SK-N-SH treated with all-trans-retinoic acid at 6 μM for 48 hours (cell line): ENCODE data around the gene PLA2G4B.

Source experiments
- ARNTL ChIP-seq: fragments of 450-650 bp; formaldehyde crosslinking; IDR thresholded peaks from 2 replicates; pipeline ENCODE4 v1.5.0; 2020; ENCODE audit warnings: low read depth, mild to moderate bottlenecking, moderate library complexity, borderline replicate concordance
- BACH2 ChIP-seq: fragments of 250-450 bp; sonication (Bioruptor Pico); IDR thresholded peaks from 2 replicates; pipeline ENCODE4 v1.9.0; 2021; ENCODE audit warnings: mild to moderate bottlenecking, borderline replicate concordance
- CREB5 ChIP-seq: fragments of 250-450 bp; sonication (Bioruptor Pico); IDR thresholded peaks from 2 replicates; pipeline ENCODE4 v1.5.1; 2020; ENCODE audit warnings: low read depth, mild to moderate bottlenecking, moderate library complexity
- PPARA ChIP-seq: fragments of 250-450 bp; sonication (Bioruptor Pico); IDR thresholded peaks from 2 replicates; pipeline ENCODE4 v1.5.0; 2020; ENCODE audit warnings: mild to moderate bottlenecking, borderline replicate concordance
- TOX ChIP-seq: fragments of 250-450 bp; sonication (Bioruptor Pico); IDR thresholded peaks from 2 replicates; pipeline ENCODE4 v1.8.0; 2021; ENCODE audit warnings: mild to moderate bottlenecking, moderate library complexity, borderline replicate concordance
- ZFP3 ChIP-seq: fragments of 250-450 bp; sonication (Bioruptor Pico); IDR thresholded peaks from 2 replicates; pipeline ENCODE4 v1.5.0; 2020; ENCODE audit warnings: mild to moderate bottlenecking, moderate library complexity
- ZNF565 ChIP-seq: fragments of 450-650 bp; formaldehyde crosslinking; conservative IDR thresholded peaks from 2 replicates; pipeline ENCODE4 v1.5.0; 2020; ENCODE audit warnings: low read depth, mild to moderate bottlenecking, moderate library complexity
- TF ChIP-seq, protein P1 (sequence below): fragments of 250-450 bp; sonication (Bioruptor Pico); IDR thresholded peaks from 2 replicates; pipeline ENCODE4 v1.5.1; 2021; ENCODE audit warnings: mild to moderate bottlenecking, moderate library complexity
- TF ChIP-seq, protein P2 (sequence below): fragments of 250-450 bp; sonication (Bioruptor Pico); IDR thresholded peaks from 2 replicates; pipeline ENCODE4 v1.8.0; 2021; ENCODE audit warnings: low read depth, mild to moderate bottlenecking, moderate library complexity, borderline replicate concordance
- TF ChIP-seq, protein P3 (sequence below): fragments of 250-450 bp; sonication (Bioruptor Pico); IDR thresholded peaks from 2 replicates; pipeline ENCODE4 v1.8.0; 2020; ENCODE audit warnings: mild to moderate bottlenecking, moderate library complexity, borderline replicate concordance

DNA sequence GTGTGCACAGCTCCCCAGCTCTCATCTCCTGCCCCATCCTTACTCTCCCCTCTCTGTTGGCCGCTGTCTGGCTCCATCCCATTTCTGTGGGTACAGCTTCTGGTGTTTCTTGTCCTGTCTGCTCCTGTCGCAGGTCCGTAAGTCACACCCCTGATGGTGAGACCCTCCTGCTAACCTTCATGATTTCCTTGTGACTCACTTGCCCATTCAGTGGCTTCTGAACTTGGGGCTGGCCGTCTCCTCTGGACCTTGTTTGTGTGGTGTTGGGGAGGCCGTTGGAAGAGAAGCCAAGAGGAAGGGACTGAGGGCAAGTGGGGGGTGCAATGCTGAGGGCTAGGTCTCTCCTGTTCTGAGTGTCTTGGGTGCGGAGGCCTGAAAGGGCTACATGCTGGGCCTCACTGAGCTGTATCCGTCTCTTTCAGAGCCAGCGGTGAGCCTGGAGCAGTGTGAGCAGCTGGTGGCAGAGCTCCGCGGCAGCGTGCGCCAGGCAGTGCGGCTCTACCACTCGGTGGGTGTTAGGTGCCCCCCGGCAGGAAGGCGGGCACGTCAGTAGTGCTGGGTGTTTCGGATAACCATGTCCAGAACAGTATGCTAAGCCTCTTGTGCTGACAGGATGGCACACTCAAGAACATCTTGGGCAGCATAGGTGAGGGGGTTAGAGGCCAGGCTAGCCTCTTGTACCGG lies 14.4 kb upstream of the PLA2G4B start:
- TF ChIP-seq ARNTL (no peak), PPARA (CRISPR knock-in tag) (no peak), TOX (CRISPR knock-in tag) (no peak), CREB5 (CRISPR knock-in tag) (no peak), ZNF565 (CRISPR knock-in tag) (no peak), BACH2 (CRISPR knock-in tag) (no peak), ZFP3 (no peak)
- TF ChIP-seq, protein P1, sequence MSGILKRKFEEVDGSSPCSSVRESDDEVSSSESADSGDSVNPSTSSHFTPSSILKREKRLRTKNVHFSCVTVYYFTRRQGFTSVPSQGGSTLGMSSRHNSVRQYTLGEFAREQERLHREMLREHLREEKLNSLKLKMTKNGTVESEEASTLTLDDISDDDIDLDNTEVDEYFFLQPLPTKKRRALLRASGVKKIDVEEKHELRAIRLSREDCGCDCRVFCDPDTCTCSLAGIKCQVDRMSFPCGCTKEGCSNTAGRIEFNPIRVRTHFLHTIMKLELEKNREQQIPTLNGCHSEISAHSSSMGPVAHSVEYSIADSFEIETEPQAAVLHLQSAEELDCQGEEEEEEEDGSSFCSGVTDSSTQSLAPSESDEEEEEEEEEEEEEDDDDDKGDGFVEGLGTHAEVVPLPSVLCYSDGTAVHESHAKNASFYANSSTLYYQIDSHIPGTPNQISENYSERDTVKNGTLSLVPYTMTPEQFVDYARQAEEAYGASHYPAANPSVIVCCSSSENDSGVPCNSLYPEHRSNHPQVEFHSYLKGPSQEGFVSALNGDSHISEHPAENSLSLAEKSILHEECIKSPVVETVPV (CRISPR knock-in tag): no peak
- TF ChIP-seq, protein P2, sequence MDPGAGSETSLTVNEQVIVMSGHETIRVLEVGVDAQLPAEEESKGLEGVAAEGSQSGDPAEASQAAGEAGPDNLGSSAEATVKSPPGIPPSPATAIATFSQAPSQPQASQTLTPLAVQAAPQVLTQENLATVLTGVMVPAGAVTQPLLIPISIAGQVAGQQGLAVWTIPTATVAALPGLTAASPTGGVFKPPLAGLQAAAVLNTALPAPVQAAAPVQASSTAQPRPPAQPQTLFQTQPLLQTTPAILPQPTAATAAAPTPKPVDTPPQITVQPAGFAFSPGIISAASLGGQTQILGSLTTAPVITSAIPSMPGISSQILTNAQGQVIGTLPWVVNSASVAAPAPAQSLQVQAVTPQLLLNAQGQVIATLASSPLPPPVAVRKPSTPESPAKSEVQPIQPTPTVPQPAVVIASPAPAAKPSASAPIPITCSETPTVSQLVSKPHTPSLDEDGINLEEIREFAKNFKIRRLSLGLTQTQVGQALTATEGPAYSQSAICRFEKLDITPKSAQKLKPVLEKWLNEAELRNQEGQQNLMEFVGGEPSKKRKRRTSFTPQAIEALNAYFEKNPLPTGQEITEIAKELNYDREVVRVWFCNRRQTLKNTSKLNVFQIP (CRISPR knock-in tag): no peak
- TF ChIP-seq, protein P3, sequence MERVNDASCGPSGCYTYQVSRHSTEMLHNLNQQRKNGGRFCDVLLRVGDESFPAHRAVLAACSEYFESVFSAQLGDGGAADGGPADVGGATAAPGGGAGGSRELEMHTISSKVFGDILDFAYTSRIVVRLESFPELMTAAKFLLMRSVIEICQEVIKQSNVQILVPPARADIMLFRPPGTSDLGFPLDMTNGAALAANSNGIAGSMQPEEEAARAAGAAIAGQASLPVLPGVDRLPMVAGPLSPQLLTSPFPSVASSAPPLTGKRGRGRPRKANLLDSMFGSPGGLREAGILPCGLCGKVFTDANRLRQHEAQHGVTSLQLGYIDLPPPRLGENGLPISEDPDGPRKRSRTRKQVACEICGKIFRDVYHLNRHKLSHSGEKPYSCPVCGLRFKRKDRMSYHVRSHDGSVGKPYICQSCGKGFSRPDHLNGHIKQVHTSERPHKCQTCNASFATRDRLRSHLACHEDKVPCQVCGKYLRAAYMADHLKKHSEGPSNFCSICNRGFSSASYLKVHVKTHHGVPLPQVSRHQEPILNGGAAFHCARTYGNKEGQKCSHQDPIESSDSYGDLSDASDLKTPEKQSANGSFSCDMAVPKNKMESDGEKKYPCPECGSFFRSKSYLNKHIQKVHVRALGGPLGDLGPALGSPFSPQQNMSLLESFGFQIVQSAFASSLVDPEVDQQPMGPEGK (CRISPR knock-in tag): no peak
